ENCODE measurements around the gene KRTAP10-9.
"Not testable (repeated sequence)": the region's sequence is repeated elsewhere in the genome, so short reads cannot be mapped to it uniquely, and the experiment has no call there.

Gene KRTAP10-9

GRCh38 chr21:44606495-44606894 is 20.4 kb upstream of the KRTAP10-9 start:
- TF ChIP-seq ZNF146 (tag by site-specific recombination; IDR thresholded peaks at IDR 0.05), result peak; percentile 93
- no peak for TF ChIP-seq ZNF24 (tag by site-specific recombination; IDR thresholded peaks at IDR 0.05)
- Histone ChIP-seq H3K36me3 (ENCODE audit: control insufficient read depth in 2 of 2, insufficient read depth in 1 of 2, low read length in 2 of 2) (no peaks in the 10 kb centered on the region), H3K27ac (ENCODE audit: extremely low read depth, low read depth, low read length) (no peak overlapping the region), H3K4me3 (ENCODE audit: low read depth, low read length) (no peak overlapping the region), H3K9me3 (ENCODE audit: control insufficient read depth, insufficient read depth, low read depth, low read length) (no peaks in the 10 kb centered on the region), H3K4me1 (ENCODE audit: control insufficient read depth, insufficient read depth, low read length) (no peaks in the 10 kb centered on the region)
- CTCF ChIA-PET, result no interaction called here
- POLR2A ChIA-PET, result no interaction called here

GRCh38 chr21:44609193-44609592 is 17.7 kb upstream of the KRTAP10-9 start:
- CTCF ChIA-PET, result interaction anchor here (0.6 kb wide), 1 partner anchor 99 kb away, joined by 5 read pairs; no protein-coding TSS in a partner anchor
- H3K9me3 ChIP-seq (ENCODE audit: control insufficient read depth, insufficient read depth, low read depth, low read length), result no peaks in the 10 kb centered on the region
- no peaks in the 10 kb centered on the region for H3K36me3 ChIP-seq (ENCODE audit: control insufficient read depth in 2 of 2, insufficient read depth in 1 of 2, low read length in 2 of 2)
- H3K4me1 ChIP-seq (ENCODE audit: control insufficient read depth, insufficient read depth, low read length), result no peaks in the 10 kb centered on the region
- TF ChIP-seq ZNF776 (tag by site-specific recombination; IDR thresholded peaks at IDR 0.05; ENCODE audit: borderline replicate concordance) (no peak), ZNF624 (tag by site-specific recombination; IDR thresholded peaks at IDR 0.05) (peak; percentile 85; the same call in 1 of the 2 replicates), ZNF658 (tag by site-specific recombination; IDR thresholded peaks at IDR 0.05) (no peak), SETDB1 (IDR thresholded peaks at IDR 0.05; ENCODE audit: insufficient read length, low read length) (peak; percentile 66)
- no peak overlapping the region for H3K4me3 ChIP-seq (ENCODE audit: low read depth, low read length)
- POLR2A ChIA-PET, result no interaction called here
- no peak overlapping the region for H3K27ac ChIP-seq (ENCODE audit: extremely low read depth, low read depth, low read length)

GRCh38 chr21:44610157-44610843 is 16.6 kb upstream of the KRTAP10-9 start:
- H3K4me3 ChIP-seq (ENCODE audit: low read depth, low read length); H3K4me1 ChIP-seq (ENCODE audit: control insufficient read depth, insufficient read depth, low read length); H3K9me3 ChIP-seq (ENCODE audit: control insufficient read depth, insufficient read depth, low read depth, low read length); H3K27ac ChIP-seq (ENCODE audit: extremely low read depth, low read depth, low read length); H3K36me3 ChIP-seq (ENCODE audit: control insufficient read depth in 2 of 2, insufficient read depth in 1 of 2, low read length in 2 of 2); POLR2A ChIA-PET: not testable (repeated sequence)
- peak; percentile 68 for TF ChIP-seq ZNF585B (tag by site-specific recombination; IDR thresholded peaks at IDR 0.05)
- CTCF ChIA-PET, result interaction anchor here (0.6 kb wide), 1 partner anchor 139 kb away, joined by 4 read pairs; no protein-coding TSS in a partner anchor

GRCh38 chr21:44611551-44611950 is 15.3 kb upstream of the KRTAP10-9 start:
- Histone ChIP-seq H3K27ac (ENCODE audit: extremely low read depth, low read depth, low read length) (no peak overlapping the region), H3K36me3 (ENCODE audit: control insufficient read depth in 2 of 2, insufficient read depth in 1 of 2, low read length in 2 of 2) (no peaks in the 10 kb centered on the region), H3K4me1 (ENCODE audit: control insufficient read depth, insufficient read depth, low read length) (no peaks in the 10 kb centered on the region), H3K9me3 (ENCODE audit: control insufficient read depth, insufficient read depth, low read depth, low read length) (no peaks in the 10 kb centered on the region), H3K4me3 (ENCODE audit: low read depth, low read length) (no peak overlapping the region)
- ChIA-PET CTCF (no interaction called here), POLR2A (no interaction called here)
- peak; percentile 94 for TF ChIP-seq ZNF707 (tag by site-specific recombination; IDR thresholded peaks at IDR 0.05)
- TF ChIP-seq PRDM2 (tag by site-specific recombination; IDR thresholded peaks at IDR 0.05; ENCODE audit: borderline replicate concordance), result no peak

Data from HEK293 (cell line).